Ovary (tissue), 3 donors: ENCODE measurements around the gene RMI2.

Source experiments
- POLR2A ChIP-seq: fragments of 450-650 bp; IDR thresholded peaks from one replicate; pipeline ENCODE4 v1.6.1; 2017; ENCODE audit warnings: antibody characterized with exemption, mild to moderate bottlenecking, moderate library complexity
- TF ChIP-seq, protein P1 (sequence below), 3 donors: fragments of 450-650 bp in 2 of 3; fragments of 200-600 bp in 1 of 3; IDR thresholded peaks; one replicate each; pipeline versions ENCODE4 v1.5.1 to v1.8.0; 2016 to 2022; ENCODE audit warnings: antibody characterized with exemption in 3 of 3, mild to moderate bottlenecking in 1 of 3
- donor health status: DM: no; HTN: no; CAD: no.

DNA sequence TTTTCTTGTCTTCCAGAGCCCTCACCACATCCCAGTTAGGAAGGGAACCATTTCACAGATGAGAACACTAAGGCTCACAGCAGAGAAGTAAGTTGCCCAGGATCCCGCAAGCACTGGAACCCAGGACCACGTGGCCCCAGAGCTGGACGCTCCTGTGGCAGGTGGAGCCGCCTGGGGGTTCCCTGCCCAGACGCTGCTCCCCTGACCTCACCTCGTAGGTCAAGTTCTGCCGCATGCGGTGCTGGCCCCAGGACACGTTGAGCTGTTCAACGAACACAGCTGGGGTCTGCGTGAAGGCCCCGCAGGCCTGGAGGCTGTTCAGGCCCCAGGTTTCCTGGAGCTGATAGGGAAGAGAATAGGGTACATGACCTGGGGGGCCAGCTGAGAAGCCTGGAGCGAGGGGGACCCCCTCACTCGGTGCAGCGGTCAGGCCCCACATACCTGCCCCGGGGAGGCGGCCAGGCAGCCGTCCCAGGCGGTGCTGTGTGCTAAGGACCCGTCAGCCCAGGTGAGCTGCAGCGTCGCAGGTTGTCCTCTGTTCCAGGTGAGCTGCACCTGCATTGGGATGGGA, 54.1 kb downstream of the RMI2 start:
- TF ChIP-seq, protein P1, sequence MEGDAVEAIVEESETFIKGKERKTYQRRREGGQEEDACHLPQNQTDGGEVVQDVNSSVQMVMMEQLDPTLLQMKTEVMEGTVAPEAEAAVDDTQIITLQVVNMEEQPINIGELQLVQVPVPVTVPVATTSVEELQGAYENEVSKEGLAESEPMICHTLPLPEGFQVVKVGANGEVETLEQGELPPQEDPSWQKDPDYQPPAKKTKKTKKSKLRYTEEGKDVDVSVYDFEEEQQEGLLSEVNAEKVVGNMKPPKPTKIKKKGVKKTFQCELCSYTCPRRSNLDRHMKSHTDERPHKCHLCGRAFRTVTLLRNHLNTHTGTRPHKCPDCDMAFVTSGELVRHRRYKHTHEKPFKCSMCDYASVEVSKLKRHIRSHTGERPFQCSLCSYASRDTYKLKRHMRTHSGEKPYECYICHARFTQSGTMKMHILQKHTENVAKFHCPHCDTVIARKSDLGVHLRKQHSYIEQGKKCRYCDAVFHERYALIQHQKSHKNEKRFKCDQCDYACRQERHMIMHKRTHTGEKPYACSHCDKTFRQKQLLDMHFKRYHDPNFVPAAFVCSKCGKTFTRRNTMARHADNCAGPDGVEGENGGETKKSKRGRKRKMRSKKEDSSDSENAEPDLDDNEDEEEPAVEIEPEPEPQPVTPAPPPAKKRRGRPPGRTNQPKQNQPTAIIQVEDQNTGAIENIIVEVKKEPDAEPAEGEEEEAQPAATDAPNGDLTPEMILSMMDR (IDR thresholded peaks at IDR 0.05) = no peak
- TF ChIP-seq POLR2A = no peak
